Testis (tissue), 3 donors: Measurements from ENCODE around the gene WDFY4. TPM values are rescaled to one million over a fixed set of nuclear protein-coding genes. Genes with fewer than 3 reads are reported as not detected.

Source experiments
- DNase-seq: peaks from one replicate; pipeline ENCODE4 v3.0.0-alpha.2; 2019
- H3K27ac ChIP-seq, 2 donors: fragments of 200-600 bp; sonication (generic); one replicate each; pipeline ENCODE4 v1.5.1; 2019
- H3K27me3 ChIP-seq: fragments of 200-600 bp; sonication (generic); one replicate; pipeline ENCODE4 v1.5.1; 2019
- H3K36me3 ChIP-seq: fragments of 200-600 bp; sonication (generic); one replicate; pipeline ENCODE4 v1.5.1; 2017; ENCODE audit warnings: low read depth; ENCODE audit errors: missing control alignments
- H3K4me1 ChIP-seq: fragments of 200-600 bp; sonication (generic); one replicate; pipeline ENCODE4 v1.5.1; 2019
- H3K4me3 ChIP-seq, 2 donors: fragments of 200-600 bp; sonication (generic); one replicate each; pipeline ENCODE4 v1.5.1; 2017 to 2019
- H3K9me3 ChIP-seq: fragments of 200-600 bp; sonication (generic); one replicate; pipeline ENCODE4 v1.5.1; 2017
- CTCF ChIP-seq, 3 experiments: fragments of 450-650 bp in 2 of 3; fragments of 200-600 bp in 1 of 3; sonication (generic) in 1 of 3; IDR thresholded peaks; one replicate each; pipeline ENCODE4 v1.5.1; 2016 to 2019; ENCODE audit warnings: antibody characterized with exemption in 3 of 3, mild to moderate bottlenecking in 2 of 3, moderate library complexity in 1 of 3
- POLR2A ChIP-seq: fragments of 450-650 bp; IDR thresholded peaks from one replicate; pipeline ENCODE4 v1.6.1; 2017; ENCODE audit warnings: antibody characterized with exemption, mild to moderate bottlenecking, moderate library complexity
- WGBS, 2 donors: methylation state at CpG; one replicate each; pipeline ENCODE4 v1.1.5; 2018; 5-methylcytosine and 5-hydroxymethylcytosine counted together
- intact Hi-C: fragments of 100-400 bp; cut with DNase I; formaldehyde crosslinking; loops from one replicate; pipeline ENCODE4 v1.15.1; 2023; ENCODE audit warnings: low total_unique reads
- polyA plus RNA-seq: library from polyadenylated mRNA; stranded (reverse); fragments of 350-450 nt; fragmentation: Illumina TruSeq; extraction: RNeasy Lipid Tissue Mini Kit (QIAGEN cat#74804); gene quantifications from one replicate; pipeline ENCODE4 v1.2.3, GENCODE V29; 2014; ENCODE audit warnings: low read depth, low replicate concordance; ENCODE audit not compliant: insufficient read depth
- total RNA-seq, 2 donors: library from RNA; depleted of rRNA; stranded (reverse); fragments of >200 nt; gene quantifications; one replicate each; pipeline ENCODE4 v1.2.3, GENCODE V29; 2016

WDFY4 gene
- total and polyA plus RNA-seq, 3 donors from 2014 or later: 10.2 to 21.5 (median 18.4) TPM

DNA sequence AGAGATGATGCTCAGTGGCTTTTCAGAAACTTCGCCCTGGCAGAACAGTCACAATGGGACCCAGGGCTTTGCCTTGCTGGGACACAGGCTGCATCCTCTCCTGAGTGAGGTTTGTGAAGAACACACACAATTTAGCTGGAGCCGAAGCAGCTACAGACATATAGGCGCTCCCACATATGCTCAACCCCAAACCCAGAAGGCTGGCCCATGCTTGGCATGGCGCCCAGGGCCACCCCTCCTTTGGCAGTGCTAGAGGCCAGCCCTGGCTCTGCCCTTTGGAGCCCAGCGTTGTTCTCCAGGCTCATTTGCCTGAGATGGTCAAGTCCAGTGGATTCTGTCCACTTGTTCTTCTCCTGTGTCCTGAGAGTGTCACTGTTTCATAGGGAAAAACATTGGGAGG lies 94.4 kb downstream of the WDFY4 start:
- TF ChIP-seq POLR2A (no peak), CTCF (IDR thresholded peaks at IDR 0.05) (no peak)
- intact Hi-C loops: no loop called here
- 86 to 94% methylated on average over 5 of the region's 5 CpGs for WGBS, 2 donors
- Histone ChIP-seq H3K4me1 (no peaks in the 10 kb centered on the region), H3K36me3 (no peaks in the 10 kb centered on the region), H3K27ac (no peak overlapping the region), H3K27me3 (no peaks in the 10 kb centered on the region), H3K4me3 (no peak overlapping the region), H3K9me3 (no peaks in the 10 kb centered on the region)
- no peak for DNase-seq

DNA sequence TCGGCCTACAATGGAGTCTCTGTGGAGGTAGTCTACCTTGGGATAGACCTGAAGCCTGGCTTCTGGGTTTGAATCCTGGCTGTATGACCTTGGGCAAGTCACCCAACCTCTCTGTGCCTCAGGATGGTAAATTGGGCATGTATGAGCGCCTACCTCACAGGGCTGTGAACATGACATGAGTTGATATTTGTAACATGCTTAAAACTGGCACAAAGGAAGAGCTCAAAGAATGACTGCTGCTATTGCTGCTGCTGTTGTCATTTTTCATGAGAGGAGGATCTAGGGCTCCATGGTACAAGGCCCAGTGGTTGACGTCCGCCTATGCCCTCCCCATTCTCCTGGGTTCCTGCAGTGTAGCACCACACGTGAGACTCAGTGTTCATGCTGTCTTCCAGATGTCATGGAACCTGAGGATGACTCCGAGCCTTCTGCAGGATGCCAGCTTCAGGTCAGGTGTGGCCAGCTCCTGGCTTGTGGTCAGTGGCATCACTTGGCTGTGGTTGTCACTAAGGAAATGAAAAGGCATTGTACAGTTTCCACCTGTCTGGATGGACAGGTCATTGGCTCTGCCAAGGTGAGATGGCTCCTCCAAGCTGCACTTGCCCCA lies 95.0 kb downstream of the WDFY4 start:
- Histone ChIP-seq H3K4me3 (no peak overlapping the region), H3K9me3 (no peaks in the 10 kb centered on the region), H3K27ac (no peak overlapping the region), H3K36me3 (no peaks in the 10 kb centered on the region), H3K4me1 (no peaks in the 10 kb centered on the region), H3K27me3 (no peaks in the 10 kb centered on the region)
- no peak for DNase-seq
- intact Hi-C loops: no loop called here
- WGBS, 2 donors: 92 to 98% methylated on average over 6 of the region's 6 CpGs
- TF ChIP-seq CTCF (IDR thresholded peaks at IDR 0.05) (no peak), POLR2A (no peak)

- Histone ChIP-seq H3K27me3 (no peaks in the 10 kb centered on the region), H3K36me3 (no peaks in the 10 kb centered on the region), H3K9me3 (no peaks in the 10 kb centered on the region), H3K4me1 (no peaks in the 10 kb centered on the region), H3K27ac (no peak overlapping the region), H3K4me3 (no peak overlapping the region)
- TF ChIP-seq POLR2A (no peak), CTCF (IDR thresholded peaks at IDR 0.05) (no peak)
- WGBS, 2 donors: 95 to 100% methylated on average over 5 of the region's 5 CpGs
- intact Hi-C loops: no loop called here
- no peak for DNase-seq
Measured at GRCh38 chr10:48780341-48780740, 95.7 kb downstream of the WDFY4 start.

GRCh38 chr10:48782386-48782785 lies 97.7 kb downstream of the WDFY4 start:
- Histone ChIP-seq H3K27me3 (no peaks in the 10 kb centered on the region), H3K4me3 (no peak overlapping the region), H3K4me1 (no peaks in the 10 kb centered on the region), H3K36me3 (no peaks in the 10 kb centered on the region), H3K9me3 (no peaks in the 10 kb centered on the region), H3K27ac (no peak overlapping the region)
- DNase-seq: no peak
- intact Hi-C loops: no loop called here
- TF ChIP-seq CTCF (IDR thresholded peaks at IDR 0.05) (no peak), POLR2A (no peak)
- 56% methylated on average over 2 of the region's 2 CpGs for WGBS, 2 donors

DNA sequence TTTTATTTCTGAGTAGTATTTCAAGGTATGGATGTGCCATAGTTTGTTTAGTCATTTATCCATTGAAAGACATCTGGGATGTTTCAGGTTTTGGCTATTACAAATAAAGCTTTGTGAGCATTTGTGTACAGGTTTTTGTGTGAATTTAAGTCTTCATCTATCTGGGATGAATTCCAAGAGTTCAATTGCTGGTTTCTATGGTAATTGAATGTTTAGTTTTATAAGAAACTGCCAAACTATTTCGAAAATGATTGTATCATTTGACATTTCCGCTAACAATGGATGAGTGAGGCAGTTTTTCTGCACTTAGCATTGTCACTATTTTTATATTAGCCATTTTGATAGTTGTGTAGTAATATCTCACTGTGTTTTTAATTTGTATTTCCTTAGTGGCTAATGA lies 99.4 kb downstream of the WDFY4 start:
- no peaks in the 10 kb centered on the region for H3K27me3 ChIP-seq
- no peak for DNase-seq
- 80 to 83% methylated on average over 2 of the region's 2 CpGs for WGBS, 2 donors
- no peaks in the 10 kb centered on the region for H3K9me3 ChIP-seq
- no peak for TF ChIP-seq POLR2A
- no peak overlapping the region for H3K4me3 ChIP-seq
- intact Hi-C loops: no loop called here
- H3K4me1 ChIP-seq: no peaks in the 10 kb centered on the region
- no peaks in the 10 kb centered on the region for H3K36me3 ChIP-seq
- H3K27ac ChIP-seq: no peak overlapping the region
